DMS114 treated with DMSO at 0.1 percent for 48 hours (cell line): ENCODE measurements around the gene SLC35A3.
"Not testable (repeated sequence)": the region's sequence is repeated elsewhere in the genome, so short reads cannot be mapped to it uniquely, and the experiment has no call there.

Experiments
- DNase-seq: peaks from one replicate; lab custom pipeline; 2025; ENCODE audit not compliant: unreplicated experiment; lab: John Stamatoyannopoulos, UW

Gene SLC35A3

DNA sequence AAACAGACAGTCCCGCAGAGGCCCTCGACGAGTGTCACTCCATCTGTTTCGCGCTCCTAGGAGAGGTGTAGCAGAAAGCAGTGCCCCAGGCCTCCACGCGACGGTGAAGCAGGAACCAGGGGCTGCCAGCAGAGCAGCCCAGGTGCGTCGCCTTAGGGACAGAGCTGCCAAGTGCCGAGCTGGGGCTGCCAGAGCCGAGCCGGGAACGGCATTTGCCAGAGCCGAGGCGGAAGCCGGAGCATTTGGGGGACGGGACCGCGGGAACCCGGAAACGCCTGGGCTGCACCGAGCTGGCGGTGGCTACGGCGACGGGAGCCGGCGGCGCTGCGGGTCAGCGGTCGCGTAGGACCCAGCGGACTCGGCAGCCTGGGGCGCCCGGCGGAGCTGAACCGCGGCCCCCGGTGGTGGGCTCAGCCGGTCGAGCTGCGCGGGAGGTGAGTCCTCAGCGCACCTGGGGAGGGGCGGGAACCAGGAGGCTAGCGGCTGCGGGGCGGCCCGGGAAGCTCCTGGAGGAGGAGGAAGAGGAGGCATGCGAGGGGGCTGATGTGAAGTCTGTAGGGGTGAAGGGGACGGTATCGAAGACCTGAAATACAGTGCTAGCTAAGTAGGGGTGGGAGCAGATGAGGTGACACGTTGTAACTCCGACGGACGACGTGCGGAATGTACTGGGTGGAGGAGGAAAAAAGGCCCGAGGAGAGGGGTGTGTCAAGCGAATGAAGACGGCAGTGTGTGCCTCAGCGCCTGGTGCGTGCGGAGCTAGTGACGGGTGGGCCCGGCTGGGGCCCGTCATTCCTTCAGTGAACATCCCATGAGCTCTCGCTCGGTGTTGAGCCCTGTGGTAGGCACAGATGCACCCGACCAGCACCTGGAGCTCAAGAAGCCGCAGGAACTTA, at the start of gene SLC35A3:
TSS of gene SLC35A3 (plus strand) at position 268 of the 893 bp plus-strand sequence. CDS start 23,559 bp downstream, outside the sequence.
- peak; percentile 56 for DNase-seq

DNA sequence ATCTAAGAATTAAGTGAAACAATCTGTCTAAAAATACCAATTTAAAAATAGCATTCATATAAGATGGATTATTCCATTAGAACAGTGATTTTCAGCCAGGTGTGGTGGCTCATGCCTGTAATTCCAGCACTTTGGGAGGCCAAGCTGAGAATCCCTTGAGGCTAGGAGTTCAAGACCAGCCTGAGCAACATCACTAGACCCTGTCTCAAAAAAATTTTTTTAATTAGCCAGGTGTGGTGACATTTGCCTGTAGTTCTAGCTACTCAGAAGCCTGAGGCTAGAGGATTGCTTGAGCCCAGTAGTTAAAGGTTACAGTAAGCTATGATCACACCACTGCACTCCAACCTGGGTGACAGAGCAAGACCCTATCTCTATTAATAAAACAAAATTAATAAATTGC, 35.0 kb upstream of the SLC35A3 start:
- DNase-seq, result no peak

- DNase-seq, result no peak
Observed at GRCh38 chr1:99935534-99935933, 34.3 kb upstream of the SLC35A3 start.

DNA sequence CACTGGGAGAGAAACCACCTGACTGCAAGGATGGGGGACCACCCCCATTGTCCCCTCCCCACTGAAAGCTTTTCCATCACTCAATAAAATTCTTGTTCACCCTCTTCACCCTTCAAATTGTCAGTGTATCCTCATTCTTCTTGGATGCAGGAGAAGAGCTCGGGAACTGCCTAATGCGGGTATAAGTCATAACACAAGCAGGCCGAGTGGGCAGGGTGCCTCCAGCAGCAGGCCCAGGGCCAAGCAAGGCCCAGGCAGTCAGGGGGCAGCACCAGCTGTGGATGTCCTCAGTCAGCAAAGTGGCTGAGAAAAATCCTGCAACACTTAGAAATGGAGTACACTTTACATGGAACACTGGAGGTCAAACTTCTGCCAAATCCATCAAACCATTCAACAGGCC, 33.7 kb upstream of the SLC35A3 start:
- no peak for DNase-seq

DNA sequence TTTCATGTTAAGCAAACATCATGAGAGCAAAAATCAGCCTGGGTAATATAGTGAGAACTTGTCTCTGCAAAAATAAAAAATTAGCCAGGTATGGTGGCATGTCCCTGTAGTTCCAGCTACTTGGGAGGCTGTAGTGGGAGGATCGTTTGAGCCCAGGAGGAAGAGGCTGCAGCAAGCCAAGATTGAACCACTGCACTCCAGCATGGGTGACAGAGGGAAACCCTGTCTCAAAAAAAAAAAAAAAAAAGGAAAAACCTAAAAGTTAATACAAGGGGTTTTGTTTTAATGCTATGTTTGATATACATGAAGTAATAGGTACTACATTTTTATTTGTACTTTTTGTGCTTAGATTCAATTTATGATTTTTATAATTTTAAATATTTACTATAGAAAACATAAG, 27.1 kb upstream of the SLC35A3 start:
- DNase-seq, result no peak

DNA sequence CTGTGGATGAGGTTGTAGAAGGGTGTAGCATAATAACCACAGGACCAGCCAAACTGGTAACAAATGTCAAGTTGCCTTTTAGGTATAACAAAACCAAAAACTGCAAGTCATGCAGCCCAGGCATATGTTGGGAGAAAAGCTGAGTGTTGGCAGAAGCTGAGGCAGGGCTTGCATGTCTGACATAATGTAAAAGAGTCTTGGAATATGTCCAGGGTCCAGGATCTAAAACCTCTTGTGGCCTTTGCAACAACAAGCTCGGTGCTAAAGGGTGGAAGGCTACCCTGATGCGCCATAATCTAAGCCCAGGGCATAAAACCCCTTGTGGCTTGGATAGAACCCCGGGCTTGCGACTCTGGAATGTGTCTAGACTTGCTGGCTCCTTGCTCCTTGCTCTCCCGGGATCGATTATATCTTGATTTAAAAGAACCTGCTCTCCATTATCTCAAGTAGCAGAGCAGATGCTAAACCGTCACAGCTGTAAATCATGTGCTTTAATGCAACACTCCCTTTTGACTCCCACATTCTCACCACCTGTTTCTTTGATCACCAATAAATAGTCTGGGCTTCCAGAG, 26.5 kb upstream of the SLC35A3 start:
- DNase-seq, result no peak

DNA sequence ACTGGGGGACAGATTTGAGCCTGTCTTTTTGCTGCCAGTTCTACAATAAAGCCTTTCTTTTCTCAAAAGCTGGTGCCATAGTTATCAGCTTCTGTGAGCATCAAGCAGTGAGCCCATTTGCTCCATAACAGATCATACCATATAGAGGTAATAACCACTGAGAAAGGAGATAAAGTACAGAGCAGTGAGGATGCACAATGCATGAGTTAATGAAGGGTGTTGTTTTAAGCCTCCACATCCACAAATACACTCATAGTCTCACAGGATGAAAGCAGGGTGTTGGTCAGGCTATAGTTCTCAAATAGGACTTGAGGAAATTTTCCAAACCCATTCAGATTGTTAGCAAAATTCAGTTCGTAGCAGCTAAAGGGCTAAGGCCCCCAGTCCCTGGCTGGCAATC, 25.6 kb upstream of the SLC35A3 start:
- no peak for DNase-seq

- DNase-seq, result no peak
Observed at GRCh38 chr1:99945174-99945573, 24.6 kb upstream of the SLC35A3 start.

- no peak for DNase-seq
Observed at GRCh38 chr1:99950486-99950885, 19.3 kb upstream of the SLC35A3 start.

GRCh38 chr1:99952522-99952921, 17.3 kb upstream of the SLC35A3 start:
- no peak for DNase-seq

- no peak for DNase-seq
Observed at GRCh38 chr1:99955375-99955774, 14.4 kb upstream of the SLC35A3 start.

- DNase-seq, result no peak
Observed at GRCh38 chr1:99956755-99957154, 13.0 kb upstream of the SLC35A3 start.

DNA sequence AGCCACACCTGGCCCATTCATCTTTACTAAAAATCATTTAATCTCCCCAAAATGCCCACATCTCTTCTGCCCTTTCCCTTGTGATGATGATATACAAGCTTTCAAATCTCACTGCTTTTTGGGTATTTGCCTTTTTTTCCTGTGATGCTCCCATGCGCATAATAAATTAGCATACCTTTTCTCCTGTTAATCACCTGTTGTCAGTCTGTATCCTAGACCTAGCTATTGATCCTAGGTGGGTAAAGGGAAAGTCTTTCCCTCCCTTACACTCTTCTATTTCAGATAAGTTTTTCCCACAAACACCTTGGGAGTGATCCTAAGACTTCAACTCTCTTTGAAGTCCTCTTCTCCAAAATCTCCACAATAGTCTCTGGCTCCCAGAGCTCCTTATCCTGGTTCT, 12.0 kb upstream of the SLC35A3 start:
- DNase-seq, result no peak

DNA sequence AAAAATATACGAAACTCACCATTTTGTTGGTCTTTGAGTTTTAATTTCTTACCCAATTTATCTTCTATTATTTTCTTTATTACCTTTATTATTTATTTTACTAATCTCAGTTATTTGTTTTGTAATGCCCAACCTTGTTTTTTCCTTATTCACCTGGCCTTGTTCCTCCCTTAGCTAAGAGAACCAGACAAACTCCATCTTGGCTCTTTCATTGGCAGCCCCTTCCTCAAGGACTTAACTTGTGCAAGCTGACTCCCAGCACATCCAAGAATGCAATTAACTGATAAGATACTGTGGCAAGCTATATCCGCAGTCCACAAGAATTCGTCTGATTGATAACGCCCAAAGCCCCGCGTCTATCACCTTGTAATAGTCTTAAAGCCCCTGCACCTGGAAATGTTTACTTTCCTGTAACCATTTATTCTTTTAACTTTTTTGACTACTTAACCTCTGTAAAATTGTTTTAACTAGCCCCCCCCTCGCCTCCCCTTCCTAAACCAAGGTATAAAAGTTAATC, 10.5 kb upstream of the SLC35A3 start:
- not testable (repeated sequence) for DNase-seq

- not testable (repeated sequence) for DNase-seq
Observed at GRCh38 chr1:99960260-99960659, 9.5 kb upstream of the SLC35A3 start.

DNA sequence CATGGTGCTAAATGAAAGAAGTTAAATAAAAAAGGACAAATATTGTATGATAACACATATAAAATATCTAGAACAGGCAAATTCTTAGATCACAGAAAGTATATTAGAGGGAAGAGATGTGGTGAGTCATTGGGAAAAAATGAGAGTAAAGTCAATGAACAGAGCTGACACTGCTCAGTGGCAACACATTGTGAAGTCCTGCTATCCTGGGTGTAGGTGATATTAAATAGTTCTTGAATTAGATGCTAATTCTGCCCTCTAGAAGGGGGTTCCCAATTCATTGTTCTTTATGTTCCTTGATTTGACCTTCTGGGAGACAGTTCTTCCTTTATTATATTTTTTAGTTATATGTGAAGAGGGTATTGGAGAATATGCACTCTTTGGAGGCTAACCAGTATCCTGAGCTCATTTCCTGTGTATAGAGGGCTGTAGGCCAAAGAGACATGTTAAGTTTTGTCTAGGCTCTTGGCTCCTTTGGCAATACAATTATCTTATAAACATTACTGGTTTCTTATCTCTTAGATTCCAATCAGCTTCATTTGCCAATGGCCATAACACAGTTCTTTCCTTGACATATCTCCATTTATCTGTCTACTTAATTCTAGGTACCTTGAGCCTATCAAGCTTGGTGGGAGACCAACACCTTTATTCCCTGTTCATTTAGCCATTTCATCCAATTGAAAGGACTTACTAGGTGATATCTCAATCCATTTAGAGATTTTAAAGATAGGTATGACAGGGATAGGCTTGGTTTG, 6.6 kb upstream of the SLC35A3 start:
- no peak for DNase-seq

DNA sequence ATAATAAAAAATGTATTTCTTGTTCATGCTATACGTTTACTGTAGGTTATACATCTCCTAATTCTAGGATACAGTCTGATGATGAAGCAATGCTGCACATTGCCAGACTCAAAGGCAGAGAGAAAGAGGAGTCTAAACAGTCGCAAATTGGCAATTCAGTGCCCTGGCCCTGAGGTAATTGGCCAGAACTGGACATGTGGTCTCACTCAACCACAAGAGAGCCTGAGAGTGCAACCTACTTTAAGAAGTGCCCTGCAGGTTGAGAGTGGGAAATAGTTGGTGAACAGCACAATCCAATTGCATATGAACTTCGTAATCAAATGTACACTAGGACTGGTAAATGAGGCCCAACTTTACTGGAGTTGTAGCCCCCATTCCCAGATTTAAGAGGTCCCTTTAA, 5.0 kb upstream of the SLC35A3 start:
- no peak for DNase-seq

DNA sequence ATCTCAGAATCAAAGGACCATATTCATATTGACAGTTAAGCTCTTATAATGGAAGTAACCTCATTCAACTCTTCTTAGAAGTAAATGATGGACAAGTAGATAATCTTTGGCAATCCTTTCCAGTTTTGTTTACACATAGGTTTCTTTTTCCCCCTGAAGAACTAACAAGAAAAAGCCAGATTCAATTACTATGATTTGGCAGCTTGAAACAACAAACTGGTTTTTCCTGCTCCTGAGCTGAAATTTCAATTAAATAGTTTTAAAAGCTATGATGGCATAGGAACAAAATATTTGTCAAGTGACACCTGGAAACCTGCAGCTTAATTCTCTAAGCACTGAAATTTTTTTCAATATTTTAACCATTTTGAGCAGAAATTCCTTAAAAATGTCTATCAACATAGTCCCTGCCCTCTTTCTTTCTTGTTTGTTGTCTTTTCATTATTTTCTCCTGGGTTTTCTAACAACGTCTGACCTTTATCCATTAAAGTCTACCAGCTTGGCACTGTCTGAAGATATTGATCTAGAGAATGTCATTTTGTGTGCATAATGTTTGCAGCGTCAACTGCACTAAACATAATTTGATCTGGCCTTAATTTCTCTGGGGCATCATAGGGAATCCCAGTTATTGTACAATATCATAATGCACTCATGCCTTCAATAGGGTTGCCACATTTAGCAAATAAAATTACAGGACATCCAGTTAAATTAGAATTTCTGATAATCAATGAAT, 4.0 kb upstream of the SLC35A3 start:
- DNase-seq, result no peak

DNA sequence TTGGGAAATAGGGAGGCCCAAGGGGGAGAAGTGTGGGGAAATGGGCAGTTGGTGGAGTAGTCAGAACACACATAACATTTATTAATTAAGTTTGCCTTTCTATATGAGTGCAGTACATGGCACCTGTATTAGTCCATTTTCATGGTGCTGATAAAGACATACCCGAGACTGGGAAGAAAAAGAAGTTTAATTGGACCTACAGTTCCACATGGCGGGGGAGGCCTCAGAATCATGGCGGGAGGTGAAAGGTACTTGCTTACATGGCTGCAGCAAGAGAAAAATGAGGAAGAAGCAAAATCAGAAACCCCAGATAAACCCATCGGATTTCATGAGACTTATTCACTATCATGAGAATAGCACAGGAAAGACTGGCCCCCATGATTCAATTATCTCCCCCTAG, 1.6 kb upstream of the SLC35A3 start:
- no peak for DNase-seq

GRCh38 chr1:99969260-99969728, 502 bp upstream of the SLC35A3 start:
- peak; percentile 56 for DNase-seq
